GM04503 (cell line): ENCODE results near the gene GADD45A.

Source experiments
- DNase-seq: peaks from one replicate; pipeline ENCODE4 v3.0.0-alpha.2; 2012; ENCODE audit warnings: low read depth

The GADD45A gene

DNA sequence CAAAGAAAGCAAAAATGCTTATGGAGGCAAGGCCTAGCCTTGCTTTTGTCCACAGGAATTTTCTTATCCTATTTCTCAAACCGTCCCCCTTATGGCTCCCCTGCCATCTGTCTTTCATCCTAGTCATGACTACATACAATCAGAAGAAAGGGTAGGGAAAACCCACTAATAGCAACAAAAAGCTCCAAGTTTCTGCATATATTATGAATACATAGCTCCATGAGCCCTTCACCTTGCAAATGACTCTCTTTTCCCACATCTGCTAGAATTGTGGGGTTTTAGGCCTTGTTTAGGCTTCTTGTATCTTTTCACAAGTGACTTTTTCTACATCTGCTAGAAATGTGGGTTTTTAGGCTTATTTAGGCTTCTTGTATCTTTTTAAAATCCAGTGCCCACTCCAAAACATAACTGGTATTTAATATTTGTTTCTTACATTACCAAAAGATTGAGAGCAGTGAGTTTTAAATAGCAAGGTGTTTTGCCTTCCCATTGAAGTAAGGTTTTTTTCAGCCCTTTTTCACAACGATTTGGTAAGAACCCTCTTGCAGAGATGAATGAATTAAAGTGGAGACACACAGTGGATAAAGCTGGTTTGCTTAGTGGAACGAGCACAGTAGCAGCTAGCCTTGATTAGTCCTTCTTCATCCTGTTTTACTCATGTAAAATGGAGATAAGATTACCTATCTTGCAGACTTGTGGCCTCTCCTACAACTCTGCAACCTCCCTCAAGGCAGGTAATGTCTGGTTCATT is 4.4 kb downstream of the GADD45A start:
- DNase-seq = no peak

DNA sequence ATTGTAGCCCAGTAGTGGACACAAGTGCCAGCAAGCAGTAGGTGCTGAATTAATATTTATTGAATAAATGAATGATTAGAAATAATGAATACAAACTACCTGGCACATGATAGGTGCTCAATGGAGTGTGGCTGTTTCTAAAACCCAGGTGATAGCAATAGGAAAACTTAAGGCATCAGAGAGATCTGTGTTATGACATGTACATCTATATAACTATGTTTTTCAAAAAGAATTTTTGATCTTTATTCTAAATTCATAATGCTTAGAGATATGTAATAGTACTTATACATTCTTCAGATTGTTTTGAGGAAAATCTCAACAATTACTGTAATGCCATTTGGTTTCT is 5.0 kb downstream of the GADD45A start:
- no peak for DNase-seq

DNA sequence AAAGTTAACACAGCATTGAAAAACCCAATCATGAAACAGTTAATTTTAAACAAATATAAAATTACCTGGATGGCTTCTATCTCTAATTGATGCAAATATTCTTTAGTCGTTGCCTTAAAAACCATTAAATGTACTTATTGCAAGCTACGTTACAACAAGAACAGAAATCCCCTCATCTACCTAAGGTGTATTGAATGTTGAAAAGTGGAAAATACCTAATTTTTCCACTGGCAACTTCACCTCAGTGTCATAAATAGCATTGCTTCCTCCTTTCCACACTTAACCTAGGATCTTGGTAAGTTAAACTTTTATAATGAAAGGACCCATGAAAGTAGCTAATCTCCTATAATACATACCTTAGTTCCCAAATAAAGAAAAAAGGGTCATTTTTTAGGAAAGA is 5.4 kb downstream of the GADD45A start:
- no peak for DNase-seq

DNA sequence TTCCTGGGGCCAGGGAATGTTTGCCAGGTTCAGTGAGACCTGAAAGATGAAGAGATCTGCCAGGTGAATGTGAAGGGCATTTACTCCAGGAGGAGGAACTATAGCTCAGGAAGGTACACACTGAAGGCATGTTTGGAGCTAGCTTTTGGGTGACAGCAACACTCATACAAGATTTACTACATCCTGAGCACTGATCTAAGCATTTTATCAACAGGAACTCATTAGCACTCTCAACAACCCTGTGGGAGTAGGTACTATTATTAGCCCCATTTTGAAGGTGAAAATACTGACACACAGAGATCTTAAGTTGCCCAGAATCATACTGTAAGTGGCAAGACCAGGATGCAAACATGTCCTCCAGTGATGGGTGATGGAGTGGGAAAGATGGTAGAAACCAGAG is 6.7 kb downstream of the GADD45A start:
- DNase-seq = no peak

DNA sequence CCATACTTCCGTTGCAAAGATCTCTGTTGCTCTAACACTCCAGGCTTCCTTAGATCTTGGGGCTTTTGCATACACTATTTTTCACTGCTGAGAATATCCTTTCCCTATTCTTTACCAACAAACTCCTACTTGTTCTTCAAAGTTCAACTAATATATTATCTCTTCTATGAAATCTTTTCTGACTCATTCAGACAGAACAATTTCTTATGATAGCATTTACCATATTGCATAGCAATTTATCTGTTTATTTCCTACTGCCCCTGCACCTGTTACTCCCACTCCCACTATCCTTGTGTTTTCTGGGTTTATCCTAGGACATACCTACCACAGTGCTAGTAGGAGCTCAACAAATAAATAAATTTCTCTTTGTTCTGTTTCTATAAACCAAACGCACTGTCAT is 11.0 kb downstream of the GADD45A start:
- DNase-seq = no peak

DNA sequence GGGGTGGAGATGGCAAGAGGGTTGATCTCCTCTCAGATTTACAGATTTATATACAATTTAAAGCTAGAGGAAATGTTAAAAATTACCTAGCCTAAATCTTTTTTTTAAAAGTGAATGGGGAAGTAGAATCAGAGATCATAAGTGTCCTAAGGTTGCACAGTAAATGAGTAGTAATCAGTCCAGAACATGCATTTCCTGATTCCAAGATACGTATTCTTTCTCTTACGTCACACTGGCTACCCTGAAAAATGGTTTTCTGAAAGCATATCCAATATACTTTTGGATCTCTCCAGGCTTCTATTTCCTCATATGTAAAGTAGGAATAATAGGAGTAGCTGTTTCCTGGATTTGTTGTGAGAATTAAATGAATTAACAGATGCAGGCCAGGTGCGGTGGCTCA is 11.7 kb downstream of the GADD45A start:
- no peak for DNase-seq

DNA sequence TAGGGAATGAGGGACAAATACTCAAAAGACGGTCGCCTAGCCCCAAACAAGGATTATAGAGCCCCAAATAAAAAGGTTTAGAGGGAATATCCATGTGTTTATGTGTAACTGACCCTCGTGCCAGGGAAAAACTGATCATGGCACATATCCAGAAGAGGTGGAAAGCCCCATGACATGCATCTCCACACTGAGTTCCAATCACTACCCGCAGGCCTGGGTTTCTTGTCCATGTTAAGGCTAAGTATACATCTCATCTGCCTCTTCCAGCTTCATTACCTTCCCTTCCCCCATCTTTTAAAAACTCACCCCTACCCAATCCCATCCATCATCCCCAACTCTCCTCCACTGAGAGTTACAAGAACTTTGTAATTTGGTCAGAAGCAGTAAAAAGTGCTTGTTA is 15.2 kb downstream of the GADD45A start:
- no peak for DNase-seq

DNA sequence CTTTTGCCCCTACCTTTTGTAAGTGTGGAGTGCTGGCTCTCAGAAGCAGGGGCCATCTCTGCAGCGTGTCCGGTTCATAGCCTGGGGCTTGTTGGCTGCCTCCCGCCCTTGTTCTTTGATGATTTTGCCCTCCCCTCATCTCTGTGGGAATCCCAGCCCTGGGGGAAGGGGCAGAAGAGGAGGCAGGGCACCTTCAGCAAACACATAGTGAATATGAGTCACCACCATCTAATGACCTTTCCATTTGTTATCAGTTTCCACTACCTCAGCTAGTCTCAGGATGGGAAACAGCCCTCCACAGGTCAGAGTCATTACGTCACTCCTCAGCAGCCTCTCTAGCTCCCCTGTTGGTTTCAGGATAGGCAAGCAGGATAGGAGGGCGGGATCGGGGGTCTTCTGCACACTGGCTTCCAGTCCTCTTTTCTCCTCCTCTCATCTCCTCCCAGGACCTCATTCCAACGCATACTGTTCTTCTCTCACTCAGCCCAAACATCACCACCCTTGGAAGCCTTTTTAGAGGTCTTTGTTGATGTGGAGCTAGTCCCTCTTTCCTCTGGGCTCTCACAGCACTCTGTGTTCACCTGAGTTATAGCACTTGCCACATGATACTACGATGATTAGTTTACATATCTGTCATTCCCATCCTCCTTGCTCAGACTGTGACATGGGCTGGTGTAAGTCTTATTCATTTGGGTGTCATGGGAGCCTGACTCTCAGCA is 15.8 kb downstream of the GADD45A start:
- DNase-seq = no peak

DNA sequence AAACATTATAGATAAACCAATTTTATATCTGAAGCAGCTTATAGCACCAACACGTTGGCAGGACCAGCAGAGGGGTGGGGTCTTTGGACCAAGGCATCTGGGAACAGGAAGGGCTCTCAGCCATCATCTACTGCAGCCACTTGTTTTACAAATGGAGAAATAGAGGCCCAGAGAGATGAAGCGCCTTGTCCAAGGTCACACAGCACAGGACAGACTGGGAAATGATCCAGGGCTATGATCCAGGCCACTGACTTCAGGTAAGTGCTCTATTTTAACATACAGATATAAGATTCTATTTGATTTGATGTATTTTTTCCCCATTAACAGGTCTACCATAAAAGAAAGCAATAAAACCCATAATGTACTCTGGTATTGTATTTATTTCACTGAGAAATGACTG is 16.9 kb downstream of the GADD45A start:
- DNase-seq = no peak

DNA sequence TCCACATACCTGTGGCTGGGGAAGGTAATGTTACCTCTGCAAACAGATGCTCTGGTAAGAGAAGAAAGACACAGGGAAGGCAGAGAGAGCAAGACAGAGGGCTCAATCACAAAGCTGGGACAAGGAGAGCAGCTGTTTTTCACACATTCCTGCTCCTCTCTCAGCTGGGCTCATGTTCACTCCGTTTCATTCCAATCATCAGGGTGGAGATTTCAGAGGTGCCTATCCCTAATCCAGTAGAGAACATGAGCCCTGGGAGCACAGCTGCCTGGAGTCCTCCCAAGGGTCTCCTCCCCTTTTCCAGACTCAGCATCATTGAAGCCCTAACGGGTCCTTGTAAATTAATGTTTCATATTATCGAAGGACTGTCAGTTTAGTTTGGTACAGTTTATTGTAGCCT is 19.4 kb downstream of the GADD45A start:
- no peak for DNase-seq

DNA sequence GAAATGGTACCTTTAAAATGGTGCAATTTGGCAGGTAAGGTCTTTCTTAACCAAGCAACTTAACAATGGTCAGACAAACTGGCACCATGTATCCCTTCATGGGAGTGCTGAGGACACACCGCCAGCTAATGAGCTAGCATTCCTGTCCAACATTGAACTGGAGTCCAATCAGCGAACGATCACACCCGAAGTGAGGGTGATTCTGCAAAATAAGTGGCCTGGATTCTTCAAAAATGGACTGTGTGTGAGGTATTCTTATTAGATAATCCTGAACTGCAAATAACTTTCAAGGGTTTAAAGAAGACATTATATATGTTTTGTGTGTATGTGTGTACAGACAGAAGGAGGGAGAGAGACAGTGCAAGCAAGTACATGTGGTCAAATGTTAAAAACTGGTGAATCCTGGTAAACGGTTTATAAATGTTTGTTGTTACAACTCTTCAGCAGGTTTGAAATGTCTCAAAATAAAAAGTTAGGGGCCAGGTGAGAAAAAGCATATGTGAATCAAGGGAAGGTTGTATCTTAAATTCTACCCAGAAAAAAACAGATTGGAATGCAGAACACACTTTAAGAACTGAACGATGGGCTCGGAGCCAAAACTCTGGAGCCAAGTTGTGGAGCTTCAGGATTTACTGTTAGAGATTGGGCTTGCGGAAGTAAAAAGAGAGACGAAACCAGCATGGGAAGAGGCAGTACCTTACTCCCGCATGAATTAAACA is 20.9 kb downstream of the GADD45A start:
- DNase-seq = no peak

DNA sequence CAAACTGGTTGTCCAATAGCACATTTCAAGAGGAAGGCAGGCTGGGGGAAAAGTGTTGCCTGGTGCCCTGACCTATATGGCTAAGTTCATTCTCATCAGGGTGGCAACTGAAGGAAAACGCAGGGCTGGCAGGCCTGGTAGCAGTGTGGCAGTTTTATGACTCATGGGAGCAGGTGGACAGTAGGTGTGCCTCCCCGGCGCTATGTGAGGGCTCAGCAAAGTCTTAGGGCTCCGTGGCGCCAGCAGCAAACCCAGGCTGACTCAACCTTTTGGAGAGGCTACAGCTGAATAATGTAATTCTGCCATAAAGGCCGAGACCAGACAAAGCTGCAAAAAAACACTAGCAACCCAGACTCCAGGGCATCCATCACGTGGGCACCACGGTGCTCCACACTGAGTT is 23.6 kb downstream of the GADD45A start:
- no peak for DNase-seq

DNA sequence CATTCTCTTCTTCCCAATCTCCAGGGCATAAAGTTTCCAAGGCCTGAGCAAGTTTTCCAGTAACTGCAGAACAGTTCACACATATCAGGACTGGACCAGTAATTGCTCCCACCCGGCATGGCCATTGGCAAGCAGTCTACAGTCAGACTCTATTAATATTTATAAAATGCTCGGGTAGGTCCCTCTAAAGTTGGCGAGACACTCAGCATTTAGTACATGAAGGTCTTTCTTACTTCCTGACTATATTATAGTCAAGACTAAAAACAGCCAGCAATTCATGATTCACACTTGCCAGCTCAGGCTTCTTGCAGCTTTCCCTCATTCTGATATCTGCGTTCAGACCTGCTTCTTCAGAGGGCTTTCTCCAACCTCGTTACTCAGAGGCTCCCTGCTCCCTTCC is 25.4 kb downstream of the GADD45A start:
- no peak for DNase-seq

DNA sequence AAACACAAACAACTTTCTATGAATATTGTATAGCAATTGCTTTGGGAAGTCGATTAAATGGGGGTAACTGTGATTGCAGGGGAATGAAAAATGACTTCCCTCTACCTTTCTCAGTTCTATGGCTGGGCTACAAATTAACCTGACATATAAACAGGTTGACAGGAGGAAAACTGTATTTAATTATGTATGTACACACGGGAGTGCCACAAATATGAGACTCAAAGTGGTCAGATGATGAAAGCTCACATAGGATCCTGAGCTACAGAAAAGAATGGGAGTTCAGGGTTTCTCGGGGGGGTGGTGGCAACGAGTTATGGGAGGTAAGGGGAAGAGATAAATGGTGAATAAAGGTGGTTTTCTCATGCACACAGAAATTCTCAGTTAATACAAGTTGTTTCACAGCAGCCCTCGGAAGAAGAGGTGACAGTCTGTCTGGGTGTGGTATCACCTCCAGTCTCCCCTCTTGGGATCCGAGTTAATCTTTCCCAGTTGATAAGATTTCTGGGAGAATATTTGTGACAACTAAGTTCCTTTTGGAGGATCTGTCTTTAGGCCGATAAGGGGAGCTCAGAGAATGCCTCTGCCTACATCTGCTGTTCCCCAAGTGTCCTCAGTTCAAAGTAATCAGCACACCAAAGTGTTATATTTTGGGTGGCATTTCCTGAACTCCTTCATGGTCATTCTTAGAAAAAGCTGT is 26.3 kb downstream of the GADD45A start:
- no peak for DNase-seq

DNA sequence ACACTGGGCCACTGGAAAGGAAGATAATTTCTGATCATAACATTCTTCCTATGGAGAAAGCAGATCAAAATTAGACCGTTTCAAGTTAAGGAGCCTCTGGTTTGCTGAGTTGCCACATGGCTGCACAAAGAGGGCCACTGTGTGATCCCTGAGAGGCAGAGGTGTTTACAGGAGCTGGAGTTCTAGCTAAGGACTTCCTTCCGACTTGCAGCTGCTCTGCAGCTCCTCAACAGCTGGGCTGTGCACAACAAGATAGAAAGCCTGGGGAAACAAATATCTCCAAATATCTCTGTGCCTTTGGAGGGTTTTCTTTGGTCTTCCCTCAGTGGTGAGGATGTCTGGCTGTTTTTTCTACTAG is 26.8 kb downstream of the GADD45A start:
- DNase-seq = no peak

DNA sequence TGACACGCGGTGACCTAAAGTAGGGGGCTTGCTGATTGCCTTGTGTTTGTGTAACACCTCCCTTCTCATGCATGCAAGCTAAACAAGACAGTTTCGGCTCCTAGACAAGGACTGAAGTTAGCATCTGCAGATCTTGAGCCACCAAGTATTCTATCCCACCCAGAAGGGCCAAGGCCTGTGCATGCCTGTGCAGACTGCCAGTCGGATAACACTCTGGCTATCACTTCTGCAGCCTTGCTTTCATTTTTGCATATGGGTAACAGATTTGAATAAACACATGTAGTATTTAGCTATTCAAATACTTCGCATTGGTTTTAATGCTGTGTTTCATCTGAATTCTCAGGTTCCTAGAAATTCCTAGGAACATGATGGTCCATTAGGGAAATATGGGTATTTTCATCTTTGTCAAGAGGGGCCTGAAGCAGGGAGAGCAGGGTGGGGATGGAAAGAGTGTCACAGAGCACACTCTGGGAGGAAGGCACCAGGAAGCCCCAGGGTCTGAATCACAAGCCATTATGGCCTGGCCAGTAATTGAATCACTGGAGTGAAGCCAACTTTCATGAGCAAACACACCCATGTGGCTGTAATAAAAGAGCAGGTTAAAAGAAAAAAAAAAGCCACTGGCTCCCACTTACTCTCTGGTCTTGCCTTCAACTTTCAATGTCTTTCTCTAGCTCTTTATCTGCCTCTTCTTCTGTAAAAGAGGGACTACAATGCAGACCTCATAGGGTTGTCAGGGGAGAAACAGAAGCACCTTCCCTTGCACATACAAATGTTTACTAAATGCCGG is 28.3 kb downstream of the GADD45A start:
- no peak for DNase-seq

DNA sequence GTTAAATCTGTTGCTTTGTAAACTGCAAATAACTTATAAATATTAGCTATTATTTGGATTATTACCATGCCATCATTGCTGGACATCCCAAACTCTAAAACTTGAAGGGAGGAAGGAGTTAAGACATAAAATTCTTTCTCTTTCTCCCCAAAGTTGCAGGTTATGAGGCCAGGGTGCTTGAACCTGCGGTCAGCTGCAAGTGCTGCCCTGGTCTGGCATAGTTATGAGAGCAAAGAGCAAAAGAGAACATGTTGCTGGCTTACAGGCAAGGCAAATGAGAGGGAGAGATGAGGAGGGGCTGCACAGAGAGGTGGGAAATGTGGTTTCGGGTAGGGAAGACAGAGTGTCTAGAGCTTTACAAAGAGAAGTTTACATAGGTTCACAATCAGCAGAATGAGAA is 30.8 kb downstream of the GADD45A start:
- DNase-seq = no peak

DNA sequence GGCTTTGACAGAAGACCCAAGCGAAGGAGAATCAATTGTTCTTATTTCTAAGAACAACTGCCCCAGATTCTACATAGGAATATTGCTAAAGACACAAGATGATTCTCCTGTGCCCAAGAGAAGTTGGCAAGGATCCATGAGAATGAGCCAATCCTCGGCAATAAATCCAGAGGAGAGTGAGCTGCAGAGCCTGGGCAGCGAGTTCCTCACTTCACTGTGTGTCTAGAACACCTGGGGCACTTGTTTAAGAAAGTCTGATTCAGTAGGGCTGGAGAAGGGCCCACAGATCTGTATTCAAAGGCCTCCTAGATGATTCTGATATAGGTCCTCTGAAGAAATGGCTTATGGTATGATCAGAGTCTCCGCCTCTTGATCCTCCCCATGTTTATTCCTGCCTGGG is 31.8 kb downstream of the GADD45A start:
- no peak for DNase-seq

DNA sequence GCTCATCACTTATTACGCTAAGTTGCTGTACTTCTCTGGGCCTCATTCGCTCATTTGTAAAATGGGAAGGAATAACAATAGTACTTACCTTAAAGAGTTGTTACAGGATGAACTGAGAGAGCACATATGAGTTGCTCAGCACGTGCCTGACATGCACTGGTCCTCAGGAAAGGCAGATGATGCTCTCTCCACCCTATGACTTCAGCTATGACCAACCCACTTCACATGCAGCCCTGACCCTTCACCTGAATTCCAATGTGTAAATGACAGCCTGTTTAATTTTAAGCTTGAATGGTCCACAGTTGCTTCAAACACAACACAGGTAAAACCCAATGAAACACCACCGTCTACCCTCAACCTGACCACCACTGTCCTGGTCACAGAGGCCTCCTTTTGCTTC is 32.9 kb downstream of the GADD45A start:
- DNase-seq = no peak

DNA sequence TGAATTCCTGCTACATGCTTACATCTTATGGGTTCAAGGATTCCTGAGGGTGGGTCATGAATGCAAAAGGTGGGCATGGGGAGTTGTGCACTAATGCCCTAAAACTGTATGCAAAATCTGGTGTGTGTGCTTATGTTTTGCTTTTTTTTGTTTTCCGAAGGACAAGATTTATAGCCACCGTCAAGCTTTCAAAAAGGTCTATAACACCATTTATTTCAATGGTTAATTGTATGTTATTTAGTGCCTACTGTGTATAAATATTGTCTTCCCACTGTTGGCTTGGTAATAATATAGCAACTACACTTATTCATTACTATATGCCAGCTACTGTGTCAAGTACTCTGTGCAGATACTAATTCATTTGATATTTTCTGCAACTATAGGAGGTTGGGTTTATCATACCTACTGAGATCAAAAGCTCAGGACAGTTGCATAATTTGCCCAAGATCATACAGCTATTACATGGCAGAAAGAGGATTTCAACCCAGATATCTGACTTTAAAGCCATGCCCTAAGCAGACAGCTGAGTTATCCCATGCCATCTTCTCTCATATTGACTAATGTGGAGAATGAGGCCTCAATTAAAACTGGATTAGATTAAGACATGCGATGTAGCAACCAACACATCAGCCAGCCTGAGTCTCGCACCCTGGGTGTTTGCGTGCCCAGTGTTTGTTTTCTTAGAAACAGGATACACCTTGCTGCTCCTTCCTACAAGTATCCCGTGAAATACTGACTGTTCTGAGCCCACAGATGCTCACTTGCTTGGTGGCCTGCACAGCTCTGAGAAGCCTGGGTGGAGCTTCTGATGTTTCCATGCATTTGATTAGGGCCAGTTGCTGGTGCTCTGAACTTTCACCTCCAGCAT is 34.6 kb downstream of the GADD45A start:
- no peak for DNase-seq

DNA sequence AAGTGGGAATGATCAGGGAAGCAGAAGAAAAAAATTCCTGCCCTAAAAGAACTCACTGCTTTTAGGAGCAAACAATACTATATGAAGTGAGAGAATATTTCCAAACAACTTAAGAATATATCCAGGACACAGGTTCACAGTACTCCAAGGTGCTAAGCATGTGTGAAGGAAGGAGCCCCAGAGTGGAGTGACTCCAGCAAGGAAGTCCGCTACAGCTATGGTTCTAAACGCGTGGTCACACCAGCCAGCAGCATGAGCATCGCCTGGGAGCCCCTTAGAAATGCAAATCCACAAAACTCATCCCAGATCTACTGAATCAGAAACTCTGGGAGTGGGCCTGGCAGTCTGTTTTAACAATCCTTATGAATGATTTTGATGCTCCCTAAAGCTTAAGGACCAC is 36.1 kb downstream of the GADD45A start:
- DNase-seq = no peak
